Testis (tissue), 3 donors: ENCODE data around the gene SLC12A9. TPM values are rescaled to one million over a fixed set of nuclear protein-coding genes. Genes with fewer than 3 reads are reported as not detected.

Experiments used
- DNase-seq: peaks from one replicate; pipeline ENCODE4 v3.0.0-alpha.2; 2019
- H3K27ac ChIP-seq, 2 donors: fragments of 200-600 bp; sonication (generic); one replicate each; pipeline ENCODE4 v1.5.1; 2019
- H3K27me3 ChIP-seq: fragments of 200-600 bp; sonication (generic); one replicate; pipeline ENCODE4 v1.5.1; 2019
- H3K36me3 ChIP-seq: fragments of 200-600 bp; sonication (generic); one replicate; pipeline ENCODE4 v1.5.1; 2017; ENCODE audit warnings: low read depth; ENCODE audit errors: missing control alignments
- H3K4me1 ChIP-seq: fragments of 200-600 bp; sonication (generic); one replicate; pipeline ENCODE4 v1.5.1; 2019
- H3K4me3 ChIP-seq, 2 donors: fragments of 200-600 bp; sonication (generic); one replicate each; pipeline ENCODE4 v1.5.1; 2017 to 2019
- H3K9me3 ChIP-seq: fragments of 200-600 bp; sonication (generic); one replicate; pipeline ENCODE4 v1.5.1; 2017
- POLR2A ChIP-seq: fragments of 450-650 bp; IDR thresholded peaks from one replicate; pipeline ENCODE4 v1.6.1; 2017; ENCODE audit warnings: antibody characterized with exemption, mild to moderate bottlenecking, moderate library complexity
- WGBS, 2 donors: methylation state at CpG; one replicate each; pipeline ENCODE4 v1.1.5; 2018; 5-methylcytosine and 5-hydroxymethylcytosine counted together
- intact Hi-C: fragments of 100-400 bp; cut with DNase I; formaldehyde crosslinking; loops from one replicate; pipeline ENCODE4 v1.15.1; 2023; ENCODE audit warnings: low total_unique reads
- polyA plus RNA-seq: library from polyadenylated mRNA; stranded (reverse); fragments of 350-450 nt; fragmentation: Illumina TruSeq; extraction: RNeasy Lipid Tissue Mini Kit (QIAGEN cat#74804); gene quantifications from one replicate; pipeline ENCODE4 v1.2.3, GENCODE V29; 2014; ENCODE audit warnings: low read depth, low replicate concordance; ENCODE audit not compliant: insufficient read depth
- total RNA-seq, 2 donors: library from RNA; depleted of rRNA; stranded (reverse); fragments of >200 nt; gene quantifications; one replicate each; pipeline ENCODE4 v1.2.3, GENCODE V29; 2016
- TF ChIP-seq, protein P1 (sequence below), 3 experiments: fragments of 450-650 bp in 2 of 3; fragments of 200-600 bp in 1 of 3; sonication (generic) in 1 of 3; IDR thresholded peaks; one replicate each; pipeline ENCODE4 v1.5.1; 2016 to 2019; ENCODE audit warnings: antibody characterized with exemption in 3 of 3, mild to moderate bottlenecking in 2 of 3, moderate library complexity in 1 of 3

SLC12A9 gene
- total and polyA plus RNA-seq, 3 donors from 2014 or later: 12.8 to 18.9 (median 13.8) TPM

DNA sequence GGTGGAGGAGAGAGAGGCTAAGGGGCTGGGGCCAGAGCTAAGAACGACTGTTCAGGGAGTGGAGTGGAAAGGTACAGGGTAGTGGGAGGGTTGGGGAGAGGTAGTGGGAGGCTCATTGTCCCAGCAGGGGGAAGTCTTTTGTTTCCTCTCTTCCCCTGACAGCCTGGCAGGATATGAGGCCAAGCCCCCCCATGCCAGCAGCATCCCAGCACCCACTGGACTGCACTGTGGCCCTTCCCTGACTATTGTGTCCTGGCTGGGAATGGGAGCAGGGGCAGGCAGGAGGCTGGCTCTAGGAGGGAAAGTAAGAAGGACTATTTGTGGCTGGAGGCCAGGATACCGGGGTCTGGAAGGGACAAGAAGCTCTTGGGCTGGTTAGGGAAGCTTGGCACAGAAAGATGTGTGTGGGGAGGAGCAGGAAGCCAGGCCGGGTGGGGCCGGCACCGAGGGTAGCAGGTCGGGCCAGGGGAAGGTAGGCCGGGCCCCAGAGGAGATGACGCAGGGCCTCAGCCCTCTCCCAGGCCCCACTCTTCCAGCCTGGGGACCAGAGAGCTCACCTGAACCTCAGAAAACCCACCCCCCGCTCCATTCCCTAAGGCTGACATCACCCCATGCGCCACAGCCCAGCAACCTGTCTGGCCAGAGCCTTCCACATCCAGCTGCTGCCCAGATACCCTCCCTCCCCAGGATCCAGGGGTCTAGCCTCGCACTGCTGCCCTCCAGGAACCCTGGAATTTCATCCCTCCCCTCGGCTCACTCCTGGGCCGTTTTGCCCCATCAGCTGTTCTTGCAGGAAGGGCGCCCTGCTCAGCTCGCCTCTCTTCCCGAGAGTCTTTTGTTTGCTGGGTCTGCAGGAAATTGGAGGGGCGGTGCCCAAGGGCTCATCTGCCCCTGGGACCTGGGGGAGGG is 16.4 kb upstream of the SLC12A9 start:
- Histone ChIP-seq H3K27me3 (no peaks in the 10 kb centered on the region), H3K27ac (peak overlapping the region; percentile 4 to 75), H3K4me1 (peaks cover 14% of the 10 kb centered on the region), H3K4me3 (peak overlapping the region in 1 of 2 donors; percentile 56), H3K36me3 (no peaks in the 10 kb centered on the region), H3K9me3 (no peaks in the 10 kb centered on the region)
- TF ChIP-seq, protein P1, sequence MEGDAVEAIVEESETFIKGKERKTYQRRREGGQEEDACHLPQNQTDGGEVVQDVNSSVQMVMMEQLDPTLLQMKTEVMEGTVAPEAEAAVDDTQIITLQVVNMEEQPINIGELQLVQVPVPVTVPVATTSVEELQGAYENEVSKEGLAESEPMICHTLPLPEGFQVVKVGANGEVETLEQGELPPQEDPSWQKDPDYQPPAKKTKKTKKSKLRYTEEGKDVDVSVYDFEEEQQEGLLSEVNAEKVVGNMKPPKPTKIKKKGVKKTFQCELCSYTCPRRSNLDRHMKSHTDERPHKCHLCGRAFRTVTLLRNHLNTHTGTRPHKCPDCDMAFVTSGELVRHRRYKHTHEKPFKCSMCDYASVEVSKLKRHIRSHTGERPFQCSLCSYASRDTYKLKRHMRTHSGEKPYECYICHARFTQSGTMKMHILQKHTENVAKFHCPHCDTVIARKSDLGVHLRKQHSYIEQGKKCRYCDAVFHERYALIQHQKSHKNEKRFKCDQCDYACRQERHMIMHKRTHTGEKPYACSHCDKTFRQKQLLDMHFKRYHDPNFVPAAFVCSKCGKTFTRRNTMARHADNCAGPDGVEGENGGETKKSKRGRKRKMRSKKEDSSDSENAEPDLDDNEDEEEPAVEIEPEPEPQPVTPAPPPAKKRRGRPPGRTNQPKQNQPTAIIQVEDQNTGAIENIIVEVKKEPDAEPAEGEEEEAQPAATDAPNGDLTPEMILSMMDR (IDR thresholded peaks at IDR 0.05): no peak
- no peak for TF ChIP-seq POLR2A
- no peak for DNase-seq
- intact Hi-C loops: no loop called here
- WGBS, 2 donors: 32 to 44% methylated on average over 6 to 17 of the region's 17 CpGs

DNA sequence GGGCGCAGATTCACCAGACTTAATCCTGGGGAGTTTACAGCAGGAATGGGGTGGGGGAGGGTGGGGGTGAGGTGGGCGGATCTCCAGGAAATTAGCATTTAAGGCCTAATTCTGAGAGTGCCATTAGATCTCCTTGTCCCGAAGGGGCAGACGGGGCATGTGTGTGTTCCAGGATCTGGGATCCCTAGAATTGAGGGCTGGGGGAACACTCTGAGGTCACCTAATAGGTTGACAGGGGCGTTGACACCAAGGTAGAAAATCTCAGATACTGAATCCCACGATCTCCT is 15.8 kb upstream of the SLC12A9 start:
- 28% methylated on average over 4 to 6 of the region's 6 CpGs for WGBS, 2 donors
- DNase-seq: no peak
- Histone ChIP-seq H3K4me1 (peaks cover 14% of the 10 kb centered on the region), H3K27me3 (no peaks in the 10 kb centered on the region), H3K4me3 (peak overlapping the region; percentile 48 to 56), H3K36me3 (no peaks in the 10 kb centered on the region), H3K27ac (peak overlapping the region; percentile 4 to 75), H3K9me3 (no peaks in the 10 kb centered on the region)
- intact Hi-C loops: no loop called here
- no peak for TF ChIP-seq POLR2A
- TF ChIP-seq, protein P1 (IDR thresholded peaks at IDR 0.05): no peak

DNA sequence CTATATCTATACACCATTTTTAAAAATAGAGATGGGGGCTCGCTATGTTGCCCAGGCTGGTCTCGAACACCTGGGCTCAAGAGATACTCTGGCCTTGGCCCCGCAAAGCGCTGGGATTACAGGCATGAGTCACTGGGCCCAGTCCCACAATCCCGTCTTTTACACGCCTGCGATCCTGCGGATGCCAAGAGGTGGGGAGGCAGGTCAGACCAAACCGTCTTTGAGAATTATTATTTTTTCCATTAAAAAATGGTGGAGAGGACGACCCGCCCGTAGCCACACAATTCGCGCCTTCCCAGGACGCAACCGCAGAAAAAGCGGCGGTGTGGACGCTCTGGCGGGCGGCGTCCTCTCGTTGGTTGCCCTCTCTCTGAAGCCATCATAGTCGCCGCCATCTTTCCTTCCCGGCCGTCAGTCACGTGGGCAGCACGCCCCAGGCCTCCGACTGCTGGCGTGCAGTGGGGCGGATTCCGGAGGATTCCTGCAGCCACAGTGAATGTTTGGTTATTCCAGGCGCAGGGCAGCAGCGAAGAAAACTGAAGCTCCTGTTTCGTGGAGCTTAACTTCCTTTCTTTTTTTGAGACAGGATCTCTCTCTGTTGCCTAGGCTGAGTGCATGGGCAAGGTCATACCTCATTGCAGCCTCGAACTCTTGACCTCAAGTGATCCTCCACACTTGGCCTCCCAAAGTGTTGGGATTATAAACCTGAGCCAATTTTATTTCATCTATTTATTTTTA is 15.2 kb upstream of the SLC12A9 start:
- H3K9me3 ChIP-seq: no peaks in the 10 kb centered on the region
- DNase-seq: peak; percentile 93
- TF ChIP-seq, protein P1 (IDR thresholded peaks at IDR 0.05): no peak
- TF ChIP-seq POLR2A: no peak
- no peaks in the 10 kb centered on the region for H3K27me3 ChIP-seq
- peak overlapping the region; percentile 48 to 56 for H3K4me3 ChIP-seq
- H3K27ac ChIP-seq: peak overlapping the region; percentile 4 to 75
- no peaks in the 10 kb centered on the region for H3K36me3 ChIP-seq
- WGBS, 2 donors: 1 to 3% methylated on average over 36 to 37 of the region's 37 CpGs
- intact Hi-C loops: no loop called here
- H3K4me1 ChIP-seq: peaks cover 14% of the 10 kb centered on the region

DNA sequence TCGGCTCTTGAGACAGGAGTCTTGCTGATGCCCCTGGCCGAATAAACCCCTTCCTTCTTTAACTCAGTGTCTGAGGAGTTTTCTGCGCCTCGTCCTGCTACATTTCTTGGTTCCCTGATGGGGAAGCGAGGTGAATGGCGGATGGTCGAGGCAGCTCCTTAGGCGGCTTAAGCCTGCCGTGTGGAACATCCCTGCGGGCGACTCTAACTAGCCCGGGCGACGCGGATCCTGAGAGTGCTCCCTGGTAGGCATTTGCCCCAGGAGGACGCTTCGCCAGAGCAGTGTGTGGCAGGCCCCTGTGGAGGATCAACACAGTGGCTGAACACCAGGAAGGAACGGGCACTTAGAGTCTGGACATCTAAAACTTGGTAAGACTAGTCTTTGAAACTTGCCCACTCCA is 13.2 kb upstream of the SLC12A9 start:
- H3K9me3 ChIP-seq: no peaks in the 10 kb centered on the region
- no peaks in the 10 kb centered on the region for H3K36me3 ChIP-seq
- H3K4me1 ChIP-seq: peaks cover 14% of the 10 kb centered on the region
- intact Hi-C loops: no loop called here
- no peak overlapping the region for H3K27ac ChIP-seq
- H3K27me3 ChIP-seq: no peaks in the 10 kb centered on the region
- H3K4me3 ChIP-seq: no peak overlapping the region
- DNase-seq: no peak
- 94 to 96% methylated on average over 11 to 18 of the region's 18 CpGs for WGBS, 2 donors
- no peak for TF ChIP-seq POLR2A
- TF ChIP-seq, protein P1 (IDR thresholded peaks at IDR 0.05): no peak
